Adrenal gland (tissue), 12 donors: Measurements from ENCODE around the gene EIF4H. TPM values are rescaled to one million over a fixed set of nuclear protein-coding genes. Genes with fewer than 3 reads are reported as not detected.

Experiments
- DNase-seq, 7 donors: peaks; one replicate each; pipeline ENCODE4 v3.0.0-alpha.2; 2019 to 2020
- H3K27ac ChIP-seq, 5 donors: fragments of 200-600 bp; sonication (generic) in 4 of 5; 1 replicate in 3 of 5; 2 replicates in 2 of 5; pipeline versions ENCODE4 v1.5.1 to v1.8.0; 2016 to 2020; ENCODE audit warnings: mild to moderate bottlenecking in 1 of 5
- H3K27me3 ChIP-seq: fragments of 200-600 bp; 2 replicates; pipeline ENCODE4 v1.8.0; 2021
- H3K36me3 ChIP-seq, 2 donors: fragments of 200-600 bp; replicated peaks in 1 of 2; 1 replicate in 1 of 2; 2 replicates in 1 of 2; pipeline versions ENCODE4 v1.5.1 to v1.8.0; 2018 to 2022
- H3K4me1 ChIP-seq, 2 donors: fragments of 200-600 bp; replicated peaks in 1 of 2; 1 replicate in 1 of 2; 2 replicates in 1 of 2; pipeline versions ENCODE4 v1.5.1 to v1.8.0; 2018 to 2021
- H3K4me3 ChIP-seq, 4 donors: fragments of 200-600 bp; sonication (generic) in 3 of 4; one replicate each; pipeline ENCODE4 v1.5.1; 2016 to 2018
- H3K9me3 ChIP-seq, 3 donors: fragments of 200-600 bp; sonication (generic) in 1 of 3; replicated peaks in 1 of 3; 1 replicate in 2 of 3; 2 replicates in 1 of 3; pipeline versions ENCODE4 v1.5.1 to v1.8.0; 2016 to 2021
- POLR2A ChIP-seq, 2 donors: fragments of 450-650 bp; IDR thresholded peaks; one replicate each; pipeline ENCODE4 v1.6.1; 2017; ENCODE audit warnings: antibody characterized with exemption in 2 of 2, mild to moderate bottlenecking in 2 of 2, moderate library complexity in 1 of 2
- WGBS, 4 donors: extraction: QIAGEN DNeasy Blood & Tissue Kit in 2 of 4; methylation state at CpG; one replicate each; pipeline versions ENCODE4 v1.1.5 to v1.1.7; 2013 to 2017; 5-methylcytosine and 5-hydroxymethylcytosine counted together
- intact Hi-C, 2 donors: fragments of 100-400 bp; cut with DNase I; formaldehyde crosslinking; loops; one replicate each; pipeline versions ENCODE4 v1.14.1 to v1.15.0; 2022 to 2023
- polyA plus RNA-seq, 3 donors: library from polyadenylated mRNA; stranded (reverse); fragments of 200-250 nt in 2 of 3; fragments of 350-450 nt in 1 of 3; fragmentation: Illumina TruSeq in 1 of 3; extraction: RNeasy Lipid Tissue Mini Kit (QIAGEN cat#74804) in 1 of 3; gene quantifications; one replicate each; pipeline ENCODE4 v1.2.3, GENCODE V29; 2013 to 2014
- total RNA-seq, 9 donors: library from RNA; depleted of rRNA in 4 of 9; stranded (reverse); fragments of >200 nt in 4 of 9; fragments of 120-200 nt in 1 of 9; fragmentation: NEBNext Ultra II Directional in 1 of 9; extraction: Animal tissue kit (Norgen Biotek cat#: 25700) in 1 of 9; gene quantifications; one replicate each; pipeline versions ENCODE4 v1.1.0 to v1.2.4, GENCODE V29; 2013 to 2023
- TF ChIP-seq, protein P1 (sequence below), 6 experiments: fragments of 450-650 bp in 4 of 6; fragments of 200-600 bp in 2 of 6; sonication (generic) in 1 of 6; IDR thresholded peaks; 1 replicate in 5 of 6; 2 replicates in 1 of 6; pipeline versions ENCODE4 v1.5.1 to v1.8.0; 2016 to 2021; ENCODE audit warnings: antibody characterized with exemption in 6 of 6, mild to moderate bottlenecking in 2 of 6, moderate library complexity in 1 of 6
- donor health status: healthy with polysubstance abuse.
- donor health status: Bipolar disorder and iron deficiency.
- donor health status: DM: yes; HTN: yes; CAD: no.
- donor health status: DM: no; HTN: no; CAD: no.
- donor health status: DM: no; HTN: no; CAD: no.
- donor health status: DM: yes; HTN: yes; CAD: no.

EIF4H gene
- total and polyA plus RNA-seq, 12 donors, result 108 to 364 (median 252) TPM

GRCh38 chr7:74179935-74180604 is 5.9 kb downstream of the EIF4H start:
- H3K27ac ChIP-seq, result peak overlapping the region in 3 of 5 donors; percentile 0 to 36 (median 6)
- no peak for DNase-seq
- no peaks in the 10 kb centered on the region for H3K27me3 ChIP-seq
- peaks cover 0 to 8% of the 10 kb centered on the region in 2 donors for H3K36me3 ChIP-seq
- intact Hi-C loops, result loop anchor here (5.0 to 10.0 kb wide), 3 partner anchors 85 to 115 kb away; partner anchors contain the start of gene LIMK1 (in 1 of the 2)
- peaks cover 43 to 98% of the 10 kb centered on the region in 2 donors for H3K4me1 ChIP-seq
- WGBS, 4 donors, result 28 to 42% (median 34%) methylated on average over 3 of the region's 3 CpGs
- no peak overlapping the region for H3K4me3 ChIP-seq
- no peaks in the 10 kb centered on the region for H3K9me3 ChIP-seq
- TF ChIP-seq POLR2A (IDR thresholded peaks at IDR 0.05), result no peak
- TF ChIP-seq, protein P1, sequence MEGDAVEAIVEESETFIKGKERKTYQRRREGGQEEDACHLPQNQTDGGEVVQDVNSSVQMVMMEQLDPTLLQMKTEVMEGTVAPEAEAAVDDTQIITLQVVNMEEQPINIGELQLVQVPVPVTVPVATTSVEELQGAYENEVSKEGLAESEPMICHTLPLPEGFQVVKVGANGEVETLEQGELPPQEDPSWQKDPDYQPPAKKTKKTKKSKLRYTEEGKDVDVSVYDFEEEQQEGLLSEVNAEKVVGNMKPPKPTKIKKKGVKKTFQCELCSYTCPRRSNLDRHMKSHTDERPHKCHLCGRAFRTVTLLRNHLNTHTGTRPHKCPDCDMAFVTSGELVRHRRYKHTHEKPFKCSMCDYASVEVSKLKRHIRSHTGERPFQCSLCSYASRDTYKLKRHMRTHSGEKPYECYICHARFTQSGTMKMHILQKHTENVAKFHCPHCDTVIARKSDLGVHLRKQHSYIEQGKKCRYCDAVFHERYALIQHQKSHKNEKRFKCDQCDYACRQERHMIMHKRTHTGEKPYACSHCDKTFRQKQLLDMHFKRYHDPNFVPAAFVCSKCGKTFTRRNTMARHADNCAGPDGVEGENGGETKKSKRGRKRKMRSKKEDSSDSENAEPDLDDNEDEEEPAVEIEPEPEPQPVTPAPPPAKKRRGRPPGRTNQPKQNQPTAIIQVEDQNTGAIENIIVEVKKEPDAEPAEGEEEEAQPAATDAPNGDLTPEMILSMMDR (IDR thresholded peaks at IDR 0.05), result no peak

GRCh38 chr7:74180866-74181265 is 6.7 kb downstream of the EIF4H start:
- Histone ChIP-seq H3K36me3 (peaks cover 0 to 8% of the 10 kb centered on the region in 2 donors), H3K4me3 (no peak overlapping the region), H3K27ac (peak overlapping the region in 2 of 5 donors; percentile 0 to 6), H3K9me3 (no peaks in the 10 kb centered on the region), H3K27me3 (no peaks in the 10 kb centered on the region), H3K4me1 (peaks cover 47 to 98% of the 10 kb centered on the region in 2 donors)
- WGBS, 4 donors, result 73 to 100% (median 82%) methylated on average over 1 of the region's 1 CpG
- intact Hi-C loops, result loop anchor here (5.0 to 10.0 kb wide), 3 partner anchors 86 to 116 kb away; partner anchors contain the start of gene LIMK1 (in 1 of the 2)
- TF ChIP-seq, protein P1 (IDR thresholded peaks at IDR 0.05), result no peak
- TF ChIP-seq POLR2A (IDR thresholded peaks at IDR 0.05), result no peak
- no peak for DNase-seq

GRCh38 chr7:74181821-74182220 is 7.7 kb downstream of the EIF4H start:
- Histone ChIP-seq H3K4me1 (peaks cover 46 to 98% of the 10 kb centered on the region in 2 donors), H3K36me3 (peaks cover 0 to 8% of the 10 kb centered on the region in 2 donors), H3K27me3 (no peaks in the 10 kb centered on the region), H3K27ac (peak overlapping the region in 1 of 5 donors; percentile 41), H3K9me3 (no peaks in the 10 kb centered on the region), H3K4me3 (no peak overlapping the region)
- intact Hi-C loops, result loop anchor here (5.0 to 10.0 kb wide), 3 partner anchors 87 to 117 kb away; partner anchors contain the start of gene LIMK1 (in 1 of the 2)
- TF ChIP-seq, protein P1 (IDR thresholded peaks at IDR 0.05), result no peak
- no peak for TF ChIP-seq POLR2A (IDR thresholded peaks at IDR 0.05)
- no peak for DNase-seq
- 63 to 66% (median 65%) methylated on average over 4 to 5 of the region's 5 CpGs for WGBS, 4 donors

- Histone ChIP-seq H3K27me3 (no peaks in the 10 kb centered on the region), H3K4me3 (no peak overlapping the region), H3K27ac (peak overlapping the region in 3 of 5 donors; percentile 22 to 41 (median 27)), H3K9me3 (no peaks in the 10 kb centered on the region), H3K4me1 (peaks cover 51 to 98% of the 10 kb centered on the region in 2 donors), H3K36me3 (peaks cover 0 to 8% of the 10 kb centered on the region in 2 donors)
- peak in 1 of 7 donors; percentile 33 for DNase-seq
- WGBS, 4 donors, result 59 to 64% (median 63%) methylated on average over 6 of the region's 6 CpGs
- intact Hi-C loops, result loop anchor here (5.0 to 10.0 kb wide), 3 partner anchors 88 to 118 kb away; partner anchors contain the start of gene LIMK1 (in 1 of the 2)
- TF ChIP-seq, protein P1 (IDR thresholded peaks at IDR 0.05), result no peak
Measured at GRCh38 chr7:74182453-74183090, 8.4 kb downstream of the EIF4H start.
